OCI-LY3 (cell line): ENCODE measurements around the gene SCUBE1.

ENCODE experiments used
- CTCF ChIP-seq: fragments of 200-600, 300-600 bp; sonication (generic); IDR thresholded peaks from 2 replicates; pipeline ENCODE4 v1.5.1; 2014; ENCODE audit warnings: antibody characterized with exemption, low read length, low read depth
- EZH2phosphoT487 ChIP-seq: fragments of 200-600 bp; shearing (Covaris generic); IDR thresholded peaks from 2 replicates; pipeline ENCODE4 v1.6.1; 2018; ENCODE audit warnings: antibody characterized with exemption, mixed run types, low read depth

GRCh38 chr22:43198126-43198525, 145.0 kb downstream of the SCUBE1 start:
- TF ChIP-seq CTCF (no peak), EZH2phosphoT487 (no peak)
